22Rv1 (cell line): ENCODE measurements around the gene ABCA2.

ENCODE experiments used
- H3K27ac ChIP-seq: fragments of 450-650 bp; 2 replicates; pipeline ENCODE4 v1.5.1; 2017
- CTCF ChIP-seq: fragments of 450-650 bp; IDR thresholded peaks from 2 replicates; pipeline ENCODE4 v1.5.1; 2017; ENCODE audit warnings: mild to moderate bottlenecking
- ZFX ChIP-seq: fragments of 450-650 bp; IDR thresholded peaks from 2 replicates; pipeline ENCODE4 v1.6.1; 2017; ENCODE audit warnings: antibody characterized with exemption, borderline replicate concordance

The ABCA2 gene

GRCh38 chr9:136978865-136979544, 49.0 kb downstream of the ABCA2 start:
- no peak; the same call in 1 of the 2 replicates for TF ChIP-seq CTCF
- H3K27ac ChIP-seq = no peak overlapping the region

GRCh38 chr9:136978073-136978864, 49.8 kb downstream of the ABCA2 start:
- H3K27ac ChIP-seq = peak overlapping the region; percentile 29; the same call in 1 of the 2 replicates
- TF ChIP-seq CTCF = no peak
- TF ChIP-seq ZFX = no peak

- no peak for TF ChIP-seq ZFX
- TF ChIP-seq CTCF = no peak
- peak overlapping the region; percentile 29; the same call in 1 of the 2 replicates for H3K27ac ChIP-seq
These were observed 50.4 kb downstream of the ABCA2 start for GRCh38 chr9:136977649-136978072.

GRCh38 chr9:136977223-136977622, 50.8 kb downstream of the ABCA2 start, which contains the start of gene PTGDS:
Gene PTGDS, plus strand, starts transcription at chr9:136977504. Its CDS starts 75 bp downstream, at chr9:136977579.
- peak within 1 kb of the TSS; percentile 29; the same call in 1 of the 2 replicates for H3K27ac ChIP-seq
- TF ChIP-seq ZFX (no peak), CTCF (no peak)

- TF ChIP-seq ZFX (no peak), CTCF (peak; percentile 24)
- no peak overlapping the region for H3K27ac ChIP-seq
These were observed 52.4 kb downstream of the ABCA2 start for GRCh38 chr9:136975644-136976043.

GRCh38 chr9:136974817-136975535, 53.1 kb downstream of the ABCA2 start:
- TF ChIP-seq ZFX (no peak), CTCF (no peak)
- no peak overlapping the region for H3K27ac ChIP-seq
